Stomach (tissue), 4 donors: ENCODE data around the gene RFTN1.

Experiments used
- CTCF ChIP-seq, 7 experiments: fragments of 450-650 bp in 4 of 7; fragments of 200-600 bp in 3 of 7; sonication (generic) in 3 of 7; IDR thresholded peaks; one replicate each; pipeline ENCODE4 v1.5.1; 2016 to 2019; ENCODE audit warnings: antibody characterized with exemption in 7 of 7, control low read depth in 2 of 7, mild to moderate bottlenecking in 1 of 7
- EP300 ChIP-seq: sonication (generic); formaldehyde crosslinking; IDR thresholded peaks from one replicate; pipeline ENCODE4 v1.6.1; 2017; ENCODE audit warnings: antibody characterized with exemption

DNA sequence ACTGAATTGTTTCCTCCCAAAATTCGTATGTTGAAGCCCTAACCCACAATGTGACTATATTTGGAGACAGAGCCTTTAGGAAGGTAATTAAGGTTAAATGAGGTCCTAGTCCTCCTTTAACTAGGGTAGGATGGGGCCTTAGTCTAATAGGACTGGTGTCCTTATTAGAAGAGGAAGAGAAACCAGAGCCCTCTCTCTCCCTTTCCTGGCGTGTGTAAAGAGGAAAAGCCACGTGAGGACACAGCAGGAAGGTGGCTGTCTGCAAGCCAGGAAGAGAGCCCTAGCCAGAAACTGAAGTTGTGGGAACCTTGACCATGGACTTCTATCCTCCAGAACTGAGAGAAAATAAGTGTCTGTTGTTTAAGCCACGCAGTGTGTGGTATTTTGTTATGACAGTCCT is 154.2 kb downstream of the RFTN1 start:
- TF ChIP-seq CTCF (IDR thresholded peaks at IDR 0.05) (no peak), EP300 (no peak)
